Brain microvascular endothelial cell (primary cell): ENCODE measurements around the gene NACC2.
A peak's percentile ranks its signal among the peaks of the same experiment; 100 is the strongest.

Experiments
- DNase-seq: peaks from one replicate; pipeline ENCODE4 v3.0.0-alpha.2; 2020
- H3K27ac ChIP-seq: fragments of 250-450 bp; sonication (Bioruptor Pico); 2 replicates; pipeline ENCODE4 v1.5.1; 2020; ENCODE audit warnings: mild to moderate bottlenecking, moderate library complexity
- H3K27me3 ChIP-seq: fragments of 250-450 bp; sonication (Bioruptor Pico); replicated peaks from 2 replicates; pipeline ENCODE4 v1.5.1; 2020; ENCODE audit warnings: mild to moderate bottlenecking
- H3K36me3 ChIP-seq: fragments of 250-450 bp; sonication (Bioruptor Pico); replicated peaks from 2 replicates; pipeline ENCODE4 v1.5.1; 2020; ENCODE audit warnings: mild to moderate bottlenecking
- H3K4me3 ChIP-seq: 2 replicates; pipeline ENCODE4 v1.5.1; 2011; ENCODE audit warnings: low read depth, mild to moderate bottlenecking, control low read depth, low read length, moderate library complexity
- CTCF ChIP-seq: IDR thresholded peaks from 2 replicates; pipeline ENCODE4 v1.5.1; 2011; ENCODE audit warnings: low read depth, mild to moderate bottlenecking, moderate library complexity, low read length, control low read depth, inconsistent platforms; ENCODE audit errors: missing control alignments
- in situ Hi-C: cut with HindIII; loops from 2 replicates; pipeline ENCODE4 v1.10.0; 2017; ENCODE audit warnings: low sequenced_read_pairs, low pct_ligation_motif_present

The NACC2 gene

GRCh38 chr9:136109351-136110081 lies 14.4 kb upstream of the NACC2 start:
- Histone ChIP-seq H3K27ac (no peak overlapping the region), H3K27me3 (no peaks in the 10 kb centered on the region), H3K4me3 (peak overlapping the region; percentile 35), H3K36me3 (no peaks in the 10 kb centered on the region)
- DNase-seq, result peak; percentile 71
- in situ Hi-C loops, result no loop called here
- TF ChIP-seq CTCF, result peak; percentile 7

GRCh38 chr9:136108648-136109266 lies 13.7 kb upstream of the NACC2 start:
- H3K27me3 ChIP-seq, result no peaks in the 10 kb centered on the region
- DNase-seq, result no peak
- in situ Hi-C loops, result no loop called here
- no peak overlapping the region for H3K4me3 ChIP-seq
- H3K27ac ChIP-seq, result no peak overlapping the region
- H3K36me3 ChIP-seq, result no peaks in the 10 kb centered on the region
- TF ChIP-seq CTCF, result no peak

- TF ChIP-seq CTCF, result no peak
- DNase-seq, result no peak
- in situ Hi-C loops, result no loop called here
- no peak overlapping the region for H3K4me3 ChIP-seq
- H3K36me3 ChIP-seq, result no peaks in the 10 kb centered on the region
- H3K27ac ChIP-seq, result no peak overlapping the region
- H3K27me3 ChIP-seq, result no peaks in the 10 kb centered on the region
Observed at GRCh38 chr9:136107953-136108647, 13.0 kb upstream of the NACC2 start.

GRCh38 chr9:136107155-136107952 lies 12.3 kb upstream of the NACC2 start:
- no peaks in the 10 kb centered on the region for H3K27me3 ChIP-seq
- no peak for DNase-seq
- TF ChIP-seq CTCF, result no peak
- no peaks in the 10 kb centered on the region for H3K36me3 ChIP-seq
- no peak overlapping the region for H3K27ac ChIP-seq
- in situ Hi-C loops, result no loop called here
- H3K4me3 ChIP-seq, result no peak overlapping the region

GRCh38 chr9:136105398-136106135 lies 10.5 kb upstream of the NACC2 start:
- H3K27ac ChIP-seq, result no peak overlapping the region
- no peak for DNase-seq
- in situ Hi-C loops, result no loop called here
- H3K4me3 ChIP-seq, result no peak overlapping the region
- no peaks in the 10 kb centered on the region for H3K27me3 ChIP-seq
- no peak for TF ChIP-seq CTCF
- no peaks in the 10 kb centered on the region for H3K36me3 ChIP-seq
